ENCODE measurements around the gene KCNQ1. TPM values are rescaled to one million over a fixed set of nuclear protein-coding genes. Genes with fewer than 3 reads are reported as not detected.

KCNQ1 gene
- total RNA-seq, 1 donor from 2014 or later = 1.1 TPM

DNA sequence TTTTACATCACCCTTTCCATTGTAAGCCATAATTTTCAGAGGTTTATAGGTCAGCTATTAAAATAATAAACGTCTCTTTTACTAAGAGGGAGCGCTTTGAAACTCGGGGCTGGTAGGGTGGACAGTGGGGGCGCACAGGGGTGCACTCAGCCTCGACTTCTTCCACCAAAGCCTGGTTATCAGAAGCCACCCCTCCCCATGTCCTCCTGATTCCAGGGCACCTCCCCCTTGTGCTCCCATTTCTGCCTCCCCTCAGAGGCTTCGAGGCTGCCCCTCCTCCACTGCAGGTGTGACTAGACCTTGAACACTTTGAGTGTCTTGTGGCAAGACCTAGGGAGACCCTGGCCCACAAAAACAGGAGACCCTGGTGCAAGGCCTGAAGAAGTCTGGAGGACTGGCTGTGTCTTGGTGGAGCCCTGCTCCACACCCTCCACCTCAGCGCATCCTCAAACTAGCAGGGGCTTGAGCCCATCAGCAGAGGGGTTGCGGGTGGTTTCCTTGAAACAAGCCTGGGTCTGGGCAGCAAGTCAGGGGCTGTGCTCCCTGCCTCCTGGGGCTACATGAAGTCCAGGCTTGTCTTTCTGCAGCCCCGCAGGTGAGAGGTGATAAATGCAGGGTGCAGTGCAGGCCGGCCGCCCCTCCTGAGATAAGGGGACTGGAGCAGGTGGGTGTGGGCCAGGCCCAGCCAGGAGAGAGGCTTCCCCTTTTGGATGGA is 437.7 kb downstream of the KCNQ1 start:
- no peak for DNase-seq (ENCODE audit: extremely low read depth, low read depth, low spot score)

- no peak for DNase-seq (ENCODE audit: extremely low read depth, low read depth, low spot score)
These were observed 438.8 kb downstream of the KCNQ1 start for GRCh38 chr11:2883640-2883978.

GRCh38 chr11:2883979-2884815 is 439.4 kb downstream of the KCNQ1 start:
- DNase-seq (ENCODE audit: extremely low read depth, low read depth, low spot score) = no peak

DNA sequence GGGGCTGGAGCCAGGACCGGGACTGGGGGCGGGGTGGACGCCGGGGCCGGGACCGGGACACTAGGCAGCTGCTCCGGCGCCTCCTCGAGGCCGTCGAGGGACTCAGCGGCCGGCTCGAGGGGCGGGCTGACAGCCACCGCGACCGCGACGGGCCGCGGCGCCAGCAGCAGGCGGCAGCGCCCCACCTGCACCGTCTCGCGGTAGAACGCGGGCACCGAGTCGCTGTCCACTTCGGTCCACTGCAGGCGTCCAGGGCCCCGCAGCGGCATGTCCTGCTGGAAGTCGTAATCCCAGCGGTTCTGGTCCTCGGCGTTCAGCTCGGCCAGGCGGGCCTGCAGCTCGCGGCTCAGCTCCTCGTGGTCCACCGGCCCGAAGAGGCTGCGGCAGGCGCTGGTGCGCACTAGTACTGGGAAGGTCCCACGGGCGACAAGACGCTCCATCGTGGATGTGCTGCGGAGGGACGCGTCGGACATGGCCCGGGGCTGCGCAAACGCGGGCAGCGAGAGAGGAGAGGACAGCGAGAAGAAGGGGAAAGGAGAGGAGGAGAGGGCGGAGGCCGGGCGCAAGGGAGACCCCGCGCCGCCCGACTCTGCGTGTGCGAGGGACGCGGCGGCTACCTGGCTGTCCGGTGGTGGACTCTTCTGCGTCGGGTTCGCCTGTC is 440.3 kb downstream of the KCNQ1 start:
- DNase-seq (ENCODE audit: extremely low read depth, low read depth, low spot score) = no peak

DNA sequence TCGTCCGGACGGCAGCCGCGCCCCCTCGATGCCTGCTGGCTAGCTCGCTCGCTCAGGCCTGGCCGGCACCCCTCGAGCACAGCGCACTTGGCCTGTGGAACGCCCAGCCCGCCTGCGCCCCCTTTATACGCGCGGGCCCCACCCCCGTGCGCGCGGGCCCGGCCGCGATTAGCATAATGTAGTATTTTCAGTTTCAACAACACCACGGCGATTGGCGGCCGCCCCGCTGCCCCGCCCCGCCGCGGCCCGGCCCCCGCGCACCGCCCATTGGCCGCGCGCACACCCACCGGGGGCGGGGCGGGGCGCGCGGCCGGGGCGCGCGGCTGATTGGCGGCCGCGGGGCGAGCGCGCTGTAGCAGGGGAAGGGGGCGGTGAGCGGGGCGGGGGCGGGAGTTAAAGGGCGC is 440.9 kb downstream of the KCNQ1 start, which contains the start of gene CDKN1C:
TSS of gene CDKN1C (minus strand) at position 98 of the 404 bp plus-strand sequence. CDS start 319 bp downstream, outside the sequence.
- DNase-seq (ENCODE audit: extremely low read depth, low read depth, low spot score) = no peak

GRCh38 chr11:2886191-2886894 is 441.5 kb downstream of the KCNQ1 start:
- no peak for DNase-seq (ENCODE audit: extremely low read depth, low read depth, low spot score)

DNA sequence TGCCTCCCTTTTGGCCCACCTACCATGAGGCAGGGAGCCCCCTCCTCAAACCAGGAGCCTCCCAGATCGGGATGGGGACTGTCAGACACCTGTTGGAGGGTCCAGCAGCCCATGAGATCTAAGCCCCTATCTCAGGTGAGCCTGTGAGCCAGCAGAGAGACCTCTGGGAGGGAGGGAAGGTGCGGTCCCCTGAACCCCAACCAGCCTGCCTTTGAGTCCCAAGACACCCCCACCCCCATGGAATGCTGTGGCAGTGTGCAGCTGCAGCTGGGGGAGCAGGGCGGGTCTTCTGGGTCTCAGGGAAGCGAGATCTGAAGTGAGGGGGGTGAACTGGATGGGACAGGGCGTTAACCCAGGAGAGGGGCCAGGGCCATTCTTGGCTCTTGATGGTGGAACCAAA is 442.1 kb downstream of the KCNQ1 start:
- no peak for DNase-seq (ENCODE audit: extremely low read depth, low read depth, low spot score)

- no peak for DNase-seq (ENCODE audit: extremely low read depth, low read depth, low spot score)
These were observed 442.8 kb downstream of the KCNQ1 start for GRCh38 chr11:2887515-2888195.

GRCh38 chr11:2888266-2888968 is 443.6 kb downstream of the KCNQ1 start:
- peak; percentile 29 for DNase-seq (ENCODE audit: extremely low read depth, low read depth, low spot score)

DNA sequence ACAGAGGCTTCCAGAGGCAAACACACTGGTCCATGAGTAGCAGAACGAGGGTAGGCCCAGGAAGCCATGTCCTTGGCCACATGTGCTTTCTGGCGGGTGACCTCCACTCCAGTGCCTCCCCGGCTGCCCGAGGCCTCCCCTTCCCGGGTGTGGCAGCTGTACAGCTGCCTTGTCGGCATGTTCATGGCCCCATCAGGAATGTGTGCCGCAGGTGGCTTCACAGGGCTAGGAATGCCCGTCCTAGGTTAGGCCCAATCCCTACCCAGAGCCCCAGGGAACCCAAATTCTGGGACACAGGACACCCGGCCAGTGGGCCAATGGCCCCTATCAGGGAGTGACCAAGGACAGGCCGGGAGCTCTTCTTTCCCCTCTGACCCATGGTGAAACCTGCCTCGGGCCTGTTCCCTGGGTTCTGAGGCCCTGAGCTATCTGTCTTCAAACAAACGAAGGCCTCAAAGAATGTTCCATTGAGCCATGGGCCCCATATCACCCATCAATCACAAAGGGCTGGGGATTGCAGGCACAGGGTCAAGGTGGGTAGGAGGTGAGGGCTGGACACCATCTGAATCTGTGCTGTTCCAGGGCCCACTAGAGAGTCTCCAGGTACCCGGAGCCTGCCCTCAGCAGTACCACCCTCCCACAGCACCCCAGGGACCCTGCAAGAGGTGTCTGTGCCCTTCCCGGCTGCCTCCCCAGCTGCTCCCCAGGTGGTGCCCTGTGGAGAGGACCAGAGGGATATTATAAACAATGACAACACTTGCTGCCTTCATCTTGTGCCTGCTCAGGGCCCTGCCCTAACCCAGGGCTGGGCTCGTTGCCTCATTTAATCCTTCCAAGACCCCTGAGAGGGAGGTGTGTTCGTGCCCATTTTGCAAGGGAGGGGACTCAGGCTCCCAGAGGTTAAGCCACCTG is 444.8 kb downstream of the KCNQ1 start:
- DNase-seq (ENCODE audit: extremely low read depth, low read depth, low spot score) = no peak

DNA sequence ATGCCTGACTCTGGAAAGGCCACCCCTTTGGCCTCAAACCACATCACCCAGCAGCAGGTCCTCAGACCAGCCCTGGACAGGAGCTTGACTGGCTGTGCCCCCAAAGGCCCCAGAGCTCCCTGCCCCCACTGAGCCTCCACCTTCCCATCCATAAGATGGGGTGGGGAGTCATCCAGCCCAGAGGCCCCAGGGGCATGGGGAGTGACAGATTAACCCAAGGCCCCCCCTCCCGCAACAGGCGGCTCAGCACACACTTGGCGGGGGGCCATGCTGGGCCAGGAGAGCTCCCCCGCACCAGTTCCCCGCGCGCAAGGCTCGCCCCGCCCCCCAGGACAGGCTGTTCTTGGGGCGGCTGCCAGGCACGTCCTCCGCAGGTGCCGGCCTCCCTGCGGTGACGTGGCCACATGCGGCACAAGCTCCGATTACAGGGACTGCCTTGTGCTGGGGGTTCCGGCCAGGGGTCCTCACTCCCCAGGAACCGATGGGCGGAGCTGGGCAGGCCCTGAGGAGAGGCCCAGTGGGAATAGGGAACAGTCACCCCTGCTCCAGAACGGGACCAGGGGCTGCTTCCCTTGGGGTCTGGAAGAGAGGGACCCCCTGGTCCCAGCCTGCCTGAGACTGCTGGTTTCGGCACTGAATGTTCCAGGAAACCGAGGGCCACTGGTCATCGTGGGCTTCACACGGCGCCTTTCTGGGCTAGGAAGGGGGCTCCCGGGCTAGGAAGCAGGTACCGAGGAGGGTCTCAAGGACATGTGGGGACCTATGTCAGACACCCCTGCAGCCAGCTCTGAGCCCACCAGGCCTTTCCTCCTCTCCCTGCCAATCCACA is 445.9 kb downstream of the KCNQ1 start:
- DNase-seq (ENCODE audit: extremely low read depth, low read depth, low spot score) = no peak

DNA sequence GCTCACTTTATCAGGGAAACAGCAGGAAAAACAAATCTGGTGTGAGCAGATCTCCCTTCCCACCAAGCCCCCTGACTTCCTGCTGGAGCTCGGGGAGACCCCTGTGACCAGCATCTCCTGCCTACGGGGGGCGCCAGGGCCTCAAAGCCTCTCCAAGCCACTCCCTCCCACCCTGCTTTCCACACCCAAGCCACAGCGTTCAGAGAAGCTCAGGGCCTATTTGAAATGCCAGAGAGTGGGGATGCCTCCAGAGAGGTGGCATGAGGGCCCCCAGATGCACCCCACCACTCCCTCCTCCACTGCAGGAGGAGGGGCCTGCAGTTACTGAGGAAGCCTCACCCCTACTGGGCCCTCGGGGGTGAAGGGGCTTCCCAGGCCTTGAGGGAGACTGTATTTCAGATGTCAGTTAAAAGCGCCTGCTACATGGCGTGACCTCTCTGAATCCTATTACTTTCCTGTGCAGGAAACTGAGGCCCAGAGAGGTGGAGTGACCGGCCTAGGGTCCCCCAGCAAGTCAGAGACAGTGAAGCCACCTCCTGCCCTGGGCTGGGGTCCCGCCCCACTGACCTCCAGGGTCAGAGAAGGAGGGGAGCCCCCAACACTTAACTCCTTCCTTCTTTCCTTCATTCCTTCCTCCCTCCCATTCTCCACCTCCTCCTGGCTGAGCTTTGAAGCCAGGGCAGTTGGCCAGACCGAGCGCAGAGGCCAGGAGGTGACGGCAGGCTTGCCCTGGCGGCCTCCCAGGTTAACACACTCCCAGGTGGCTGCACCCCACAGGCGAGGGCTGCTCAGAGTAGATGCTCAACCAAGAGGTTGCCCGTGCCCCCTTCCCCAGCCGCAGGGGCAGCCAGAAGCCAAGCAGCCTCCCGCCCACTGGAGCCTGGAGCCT is 446.8 kb downstream of the KCNQ1 start:
- DNase-seq (ENCODE audit: extremely low read depth, low read depth, low spot score) = no peak

DNA sequence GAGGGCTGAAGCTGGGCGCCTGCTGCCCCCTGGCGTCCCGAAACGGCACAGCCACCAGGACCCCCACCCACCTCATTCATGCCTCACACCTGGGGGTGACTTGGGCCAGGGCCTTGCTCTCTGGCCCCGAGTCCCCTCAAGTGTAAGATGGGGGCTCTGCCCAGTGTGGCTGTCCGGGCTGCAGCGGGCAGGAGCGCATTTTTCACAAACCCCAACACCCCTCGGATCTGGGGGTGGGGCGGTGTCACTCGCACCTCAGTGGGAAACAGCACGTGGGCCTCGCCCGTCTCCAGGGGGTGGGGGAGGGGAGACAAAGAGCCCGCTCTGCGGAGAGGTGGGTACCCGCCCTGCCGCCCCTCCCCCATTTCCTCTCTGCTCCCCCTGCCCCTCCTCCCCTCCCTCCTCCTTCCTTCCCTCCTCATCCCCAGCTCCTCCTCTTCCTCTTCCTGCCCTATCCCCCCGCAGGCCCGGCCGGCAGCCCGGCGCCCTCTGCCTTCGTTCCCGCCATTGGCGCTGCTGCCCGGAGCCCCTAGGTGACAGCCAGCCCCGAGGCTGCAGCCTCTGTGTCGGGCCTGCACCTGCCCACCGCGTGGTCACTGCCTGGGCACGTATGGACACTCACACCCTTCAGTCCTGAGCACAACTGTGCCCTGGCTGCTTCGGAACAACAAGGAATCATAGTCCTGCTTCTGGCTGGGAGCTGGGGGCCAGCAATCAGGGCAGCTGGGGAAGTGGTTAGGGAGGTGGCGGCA is 447.6 kb downstream of the KCNQ1 start:
- no peak for DNase-seq (ENCODE audit: extremely low read depth, low read depth, low spot score)

- no peak for DNase-seq (ENCODE audit: extremely low read depth, low read depth, low spot score)
These were observed 448.2 kb downstream of the KCNQ1 start for GRCh38 chr11:2892967-2893528.

GRCh38 chr11:2893935-2894334 is 449.1 kb downstream of the KCNQ1 start:
- no peak for DNase-seq (ENCODE audit: extremely low read depth, low read depth, low spot score)

DNA sequence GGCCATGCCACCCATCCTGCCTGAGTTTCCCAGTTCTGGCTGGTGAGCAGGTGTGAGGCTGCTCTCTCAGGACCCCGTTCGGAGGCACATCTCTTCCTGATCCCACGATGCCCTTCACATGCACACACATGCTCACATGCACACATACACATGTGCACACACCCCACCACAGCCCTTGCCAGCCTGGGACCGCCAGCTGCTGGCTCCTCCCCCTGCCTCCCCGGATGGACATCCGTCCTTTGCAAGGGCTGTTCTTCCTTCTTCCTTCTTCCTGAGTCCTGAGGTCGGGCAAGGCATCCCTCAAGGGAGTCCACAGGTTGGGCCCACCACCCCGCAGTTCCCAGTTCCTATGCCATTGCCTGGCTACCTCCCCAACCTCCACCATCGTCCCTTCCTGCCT is 451.2 kb downstream of the KCNQ1 start:
- DNase-seq (ENCODE audit: extremely low read depth, low read depth, low spot score) = no peak
